Stimulated activated effector memory CD8-positive, alpha-beta T cell treated with anti-CD3 and anti-CD28 coated beads, Interleukin-12 subunit alpha, Interleukin-12 subunit beta, amount 100 ng/mL, for 72 hours (primary cell): ENCODE data around the gene SYNM.
A peak's percentile ranks its signal among the peaks of the same experiment; 100 is the strongest.

ENCODE experiments used
- ATAC-seq: fragments of 150-1000 bp; cut with Tn5 transposase; 2 replicates; pipeline ENCODE4 v1.10.0; 2021
- DNase-seq, 2 donors: peaks; one replicate each; pipeline ENCODE4 v3.0.0; 2021 to 2022; ENCODE audit warnings: low spot score in 2 of 2
- H3K27ac Mint-ChIP-seq: one replicate; pipeline ENCODE4 v1.8.0; 2022; ENCODE audit warnings: mild to moderate bottlenecking, mixed read lengths
- H3K36me3 Mint-ChIP-seq: one replicate; pipeline ENCODE4 v1.8.0; 2022; ENCODE audit warnings: mild to moderate bottlenecking, mixed read lengths
- H3K4me1 Mint-ChIP-seq: one replicate; pipeline ENCODE4 v1.8.0; 2022; ENCODE audit warnings: mixed read lengths
- H3K4me3 Mint-ChIP-seq: one replicate; pipeline ENCODE4 v1.8.0; 2022; ENCODE audit warnings: mild to moderate bottlenecking, mixed read lengths
- H3K9me3 Mint-ChIP-seq: one replicate; pipeline ENCODE4 v1.8.0; 2022; ENCODE audit warnings: mixed read lengths

Gene SYNM

GRCh38 chr15:99151156-99151555 is 46.3 kb downstream of the SYNM start:
- DNase-seq = no peak
- Mint-ChIP-seq H3K9me3 (no peaks in the 10 kb centered on the region), H3K4me3 (no peak overlapping the region), H3K36me3 (no peaks in the 10 kb centered on the region), H3K4me1 (no peaks in the 10 kb centered on the region), H3K27ac (peak overlapping the region; percentile 32)
- ATAC-seq = no peak

- no peak overlapping the region for H3K27ac Mint-ChIP-seq
- ATAC-seq (no peak), DNase-seq (no peak)
- no peaks in the 10 kb centered on the region for H3K4me1 Mint-ChIP-seq
- H3K9me3 Mint-ChIP-seq = no peaks in the 10 kb centered on the region
- no peak overlapping the region for H3K4me3 Mint-ChIP-seq
- H3K36me3 Mint-ChIP-seq = no peaks in the 10 kb centered on the region
Measured at GRCh38 chr15:99153026-99153535, 48.2 kb downstream of the SYNM start.

GRCh38 chr15:99154271-99154670 is 49.4 kb downstream of the SYNM start:
- no peak overlapping the region for H3K4me3 Mint-ChIP-seq
- no peak for DNase-seq
- ATAC-seq = no peak
- no peaks in the 10 kb centered on the region for H3K4me1 Mint-ChIP-seq
- no peaks in the 10 kb centered on the region for H3K9me3 Mint-ChIP-seq
- H3K27ac Mint-ChIP-seq = no peak overlapping the region
- no peaks in the 10 kb centered on the region for H3K36me3 Mint-ChIP-seq

GRCh38 chr15:99155961-99156443 is 51.1 kb downstream of the SYNM start:
- H3K4me1 Mint-ChIP-seq = no peaks in the 10 kb centered on the region

GRCh38 chr15:99157456-99157855 is 52.6 kb downstream of the SYNM start:
- Mint-ChIP-seq H3K9me3 (no peaks in the 10 kb centered on the region), H3K36me3 (no peaks in the 10 kb centered on the region), H3K27ac (no peak overlapping the region), H3K4me1 (no peaks in the 10 kb centered on the region), H3K4me3 (no peak overlapping the region)
- ATAC-seq (no peak), DNase-seq (no peak)

More at GRCh38 chr15:99155961-99156443, 51.1 kb downstream of the SYNM start:
- Mint-ChIP-seq H3K36me3 (no peaks in the 10 kb centered on the region), H3K9me3 (no peaks in the 10 kb centered on the region), H3K4me3 (no peak overlapping the region), H3K27ac (no peak overlapping the region)
- DNase-seq (no peak), ATAC-seq (no peak)

- Mint-ChIP-seq H3K27ac (no peak overlapping the region), H3K4me3 (no peak overlapping the region), H3K4me1 (no peaks in the 10 kb centered on the region), H3K9me3 (no peaks in the 10 kb centered on the region), H3K36me3 (no peaks in the 10 kb centered on the region)
- DNase-seq (no peak), ATAC-seq (peak; percentile 36)
Measured at GRCh38 chr15:99158626-99159412, 53.9 kb downstream of the SYNM start.

GRCh38 chr15:99163271-99164062 is 58.6 kb downstream of the SYNM start:
- DNase-seq = peak in 1 of 2 donors; percentile 23
- H3K4me3 Mint-ChIP-seq = no peak overlapping the region
- H3K36me3 Mint-ChIP-seq = no peaks in the 10 kb centered on the region
- H3K9me3 Mint-ChIP-seq = no peaks in the 10 kb centered on the region
- ATAC-seq = no peak
- no peaks in the 10 kb centered on the region for H3K4me1 Mint-ChIP-seq
- H3K27ac Mint-ChIP-seq = no peak overlapping the region

- Mint-ChIP-seq H3K27ac (no peak overlapping the region), H3K36me3 (no peaks in the 10 kb centered on the region), H3K4me1 (no peaks in the 10 kb centered on the region), H3K4me3 (no peak overlapping the region), H3K9me3 (no peaks in the 10 kb centered on the region)
- ATAC-seq (no peak), DNase-seq (peak in 1 of 2 donors; percentile 22)
Measured at GRCh38 chr15:99164119-99164518, 59.2 kb downstream of the SYNM start.

- Mint-ChIP-seq H3K9me3 (no peaks in the 10 kb centered on the region), H3K4me3 (no peak overlapping the region), H3K36me3 (no peaks in the 10 kb centered on the region), H3K4me1 (no peaks in the 10 kb centered on the region), H3K27ac (no peak overlapping the region)
- ATAC-seq (no peak), DNase-seq (peak in 1 of 2 donors; percentile 33)
Measured at GRCh38 chr15:99165020-99165790, 60.3 kb downstream of the SYNM start.

- DNase-seq = peak in 1 of 2 donors; percentile 28
- no peak for ATAC-seq
- Mint-ChIP-seq H3K36me3 (no peaks in the 10 kb centered on the region), H3K4me1 (no peaks in the 10 kb centered on the region), H3K4me3 (no peak overlapping the region), H3K9me3 (no peaks in the 10 kb centered on the region), H3K27ac (no peak overlapping the region)
Measured at GRCh38 chr15:99165956-99166689, 61.2 kb downstream of the SYNM start.

GRCh38 chr15:99167201-99167600 is 62.3 kb downstream of the SYNM start:
- H3K27ac Mint-ChIP-seq = peak overlapping the region; percentile 55
- no peaks in the 10 kb centered on the region for H3K4me1 Mint-ChIP-seq
- H3K4me3 Mint-ChIP-seq = no peak overlapping the region
- no peaks in the 10 kb centered on the region for H3K36me3 Mint-ChIP-seq
- H3K9me3 Mint-ChIP-seq = no peaks in the 10 kb centered on the region
- peak in 1 of 2 donors; percentile 36 for DNase-seq
- ATAC-seq = no peak

- Mint-ChIP-seq H3K27ac (peak overlapping the region; percentile 55), H3K4me3 (no peak overlapping the region), H3K4me1 (no peaks in the 10 kb centered on the region), H3K36me3 (no peaks in the 10 kb centered on the region), H3K9me3 (no peaks in the 10 kb centered on the region)
- DNase-seq (peak in 1 of 2 donors; percentile 34), ATAC-seq (no peak)
Measured at GRCh38 chr15:99167640-99168039, 62.8 kb downstream of the SYNM start.

- DNase-seq = peak in 1 of 2 donors; percentile 32
- no peak overlapping the region for H3K27ac Mint-ChIP-seq
- ATAC-seq = peak; percentile 14
- no peaks in the 10 kb centered on the region for H3K4me1 Mint-ChIP-seq
- H3K9me3 Mint-ChIP-seq = no peaks in the 10 kb centered on the region
- no peak overlapping the region for H3K4me3 Mint-ChIP-seq
- H3K36me3 Mint-ChIP-seq = no peaks in the 10 kb centered on the region
Measured at GRCh38 chr15:99168601-99169580, 64.0 kb downstream of the SYNM start.
